Lower leg skin (tissue), 4 donors: ENCODE measurements around the gene DPH1. TPM values are rescaled to one million over a fixed set of nuclear protein-coding genes. Genes with fewer than 3 reads are reported as not detected.

Source experiments
- DNase-seq, 2 donors: peaks; one replicate each; pipeline ENCODE4 v3.0.0-alpha.2; 2019; ENCODE audit warnings: low spot score in 2 of 2
- H3K4me3 ChIP-seq: fragments of 200-600 bp; sonication (generic); 2 replicates; pipeline ENCODE4 v1.5.1; 2017; ENCODE audit warnings: mild to moderate bottlenecking, low read depth; ENCODE audit not compliant: poor library complexity, severe bottlenecking
- CTCF ChIP-seq, 3 donors: fragments of 450-650 bp; IDR thresholded peaks; one replicate each; pipeline ENCODE4 v1.5.1; 2016; ENCODE audit warnings: antibody characterized with exemption in 3 of 3, mild to moderate bottlenecking in 3 of 3, moderate library complexity in 2 of 3
- POLR2A ChIP-seq, 2 donors: fragments of 450-650 bp; IDR thresholded peaks; one replicate each; pipeline ENCODE4 v1.6.1; 2016 to 2017; ENCODE audit warnings: antibody characterized with exemption in 2 of 2, mild to moderate bottlenecking in 1 of 2, moderate library complexity in 1 of 2
- WGBS, 2 donors: methylation state at CpG; one replicate each; pipeline ENCODE4 v1.1.5; 2018; 5-methylcytosine and 5-hydroxymethylcytosine counted together
- intact Hi-C: fragments of 100-400 bp; cut with DNase I; formaldehyde crosslinking; loops from one replicate; pipeline ENCODE4 v1.15.0; 2023; ENCODE audit warnings: low total_unique reads
- total RNA-seq, 4 donors: library from RNA; depleted of rRNA; stranded (reverse); fragments of >200 nt; gene quantifications; one replicate each; pipeline ENCODE4 v1.1.0, GENCODE V29; 2016

The DPH1 gene
- total RNA-seq, 4 donors from 2014 or later, result 50.4 to 80.0 (median 61.2) TPM

- WGBS, 2 donors, result 26 to 46% methylated on average over 10 of the region's 10 CpGs
These were observed 40.8 kb upstream of the DPH1 start for GRCh38 chr17:1989135-1989534.

GRCh38 chr17:1992541-1992940, 37.4 kb upstream of the DPH1 start:
- WGBS, 2 donors, result 68 to 72% methylated on average over 10 of the region's 10 CpGs

More at GRCh38 chr17:1989135-1989534, 40.8 kb upstream of the DPH1 start:
- DNase-seq, result peak in 1 of 2 donors; percentile 63
- intact Hi-C loops, result no loop called here
- TF ChIP-seq POLR2A (IDR thresholded peaks at IDR 0.05) (no peak), CTCF (IDR thresholded peaks at IDR 0.05) (no peak)
- H3K4me3 ChIP-seq, result no peak overlapping the region

GRCh38 chr17:1994707-1995106, 35.2 kb upstream of the DPH1 start:
- TF ChIP-seq CTCF (IDR thresholded peaks at IDR 0.05), result no peak
- TF ChIP-seq POLR2A (IDR thresholded peaks at IDR 0.05), result no peak
- intact Hi-C loops, result no loop called here
- 92 to 99% methylated on average over 4 of the region's 4 CpGs for WGBS, 2 donors
- no peak for DNase-seq
- no peak overlapping the region for H3K4me3 ChIP-seq

More at GRCh38 chr17:1992541-1992940, 37.4 kb upstream of the DPH1 start:
- no peak overlapping the region for H3K4me3 ChIP-seq
- no peak for DNase-seq
- TF ChIP-seq CTCF (IDR thresholded peaks at IDR 0.05), result no peak
- intact Hi-C loops, result no loop called here

- DNase-seq, result no peak
- no peak overlapping the region for H3K4me3 ChIP-seq
- intact Hi-C loops, result no loop called here
- WGBS, 2 donors, result 94 to 95% methylated on average over 16 of the region's 16 CpGs
- TF ChIP-seq CTCF (IDR thresholded peaks at IDR 0.05) (no peak), POLR2A (IDR thresholded peaks at IDR 0.05) (no peak)
These were observed 34.5 kb upstream of the DPH1 start for GRCh38 chr17:1995321-1995892.

GRCh38 chr17:1995907-1996799, 33.8 kb upstream of the DPH1 start:
- TF ChIP-seq POLR2A (IDR thresholded peaks at IDR 0.05), result no peak
- TF ChIP-seq CTCF (IDR thresholded peaks at IDR 0.05), result no peak
- WGBS, 2 donors, result 65 to 69% methylated on average over 13 to 14 of the region's 14 CpGs
- DNase-seq, result no peak
- H3K4me3 ChIP-seq, result no peak overlapping the region
- intact Hi-C loops, result no loop called here
